Fibroblast of skin of left biceps (primary cell): ENCODE results near the gene F13B.
"Not testable (repeated sequence)": the region's sequence is repeated elsewhere in the genome, so short reads cannot be mapped to it uniquely, and the experiment has no call there.

Source experiments
- DNase-seq, 2 experiments: peaks; one replicate each; pipeline ENCODE4 v3.0.0-alpha.2; 2013; ENCODE audit warnings: low read depth in 2 of 2

The F13B gene

DNA sequence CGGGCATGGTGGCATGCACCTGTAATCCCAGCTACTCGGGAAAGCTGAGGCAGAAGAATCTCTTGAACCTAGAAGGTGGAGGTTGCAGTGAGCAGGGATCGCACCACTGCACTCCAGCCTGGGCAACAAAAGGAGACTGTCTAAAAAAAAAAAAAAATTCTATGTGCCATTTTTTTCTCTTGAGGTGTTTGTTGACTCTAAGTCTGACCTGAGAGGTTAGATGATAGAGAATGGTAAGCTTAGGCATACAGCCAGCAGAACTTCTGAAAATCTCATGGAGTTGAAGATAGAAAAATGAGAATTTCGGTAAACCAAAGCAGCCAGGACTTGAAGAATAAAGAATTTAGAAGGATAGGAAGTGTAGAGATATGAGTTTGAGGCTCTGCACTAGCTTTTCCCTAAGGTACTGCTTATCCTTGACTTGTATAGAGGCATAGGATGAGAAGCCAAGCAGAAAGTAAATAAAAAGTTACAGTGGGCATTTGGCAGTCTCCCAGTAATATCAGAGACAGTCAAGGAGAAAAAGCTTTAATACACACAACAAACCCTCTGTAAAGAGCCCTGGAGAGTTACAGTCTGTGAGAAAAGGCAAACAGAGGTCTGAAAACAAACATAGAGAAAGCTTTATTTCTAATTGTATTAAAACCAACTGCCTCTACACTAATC, 24.3 kb downstream of the F13B start:
- no peak for DNase-seq

DNA sequence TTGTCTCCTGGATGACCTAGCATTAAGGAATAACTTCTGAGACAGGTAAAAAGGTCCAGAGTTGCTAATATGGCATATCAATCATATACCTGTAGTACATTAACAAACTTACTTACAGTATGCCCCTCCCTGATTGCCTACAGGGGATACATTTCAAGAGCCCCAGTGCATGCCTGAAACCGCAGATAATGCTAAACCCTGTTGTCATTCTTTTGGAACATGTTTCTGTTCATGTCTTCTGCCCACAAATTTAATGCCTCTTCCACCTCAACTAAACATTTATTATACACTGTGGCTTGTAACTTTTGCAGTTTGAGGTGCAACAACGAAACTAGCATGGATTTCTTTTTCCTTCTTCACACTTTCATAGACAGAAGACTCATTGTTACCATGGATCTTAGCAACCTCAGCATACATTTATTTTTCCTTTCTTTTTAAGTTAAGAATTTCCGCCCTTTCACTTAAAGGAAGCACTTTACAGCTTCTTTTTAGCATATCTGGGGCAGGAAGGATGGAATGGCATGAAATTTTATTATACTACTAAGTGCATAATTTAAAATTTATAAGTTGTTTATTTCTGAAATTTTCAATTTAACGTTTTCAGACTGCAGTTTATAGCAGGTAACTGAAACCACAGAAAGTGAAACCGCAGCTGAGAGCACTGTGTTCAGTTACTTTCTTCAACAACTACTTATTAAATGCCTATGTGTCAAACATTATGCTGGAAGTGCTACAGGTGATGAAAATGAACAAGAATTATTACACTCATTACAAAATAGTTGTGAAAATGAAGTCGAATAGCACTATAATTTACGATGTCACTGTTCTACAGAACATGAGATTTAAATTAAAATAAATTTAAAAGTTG, 25.3 kb downstream of the F13B start:
- no peak for DNase-seq

GRCh38 chr1:197036861-197037260, 30.2 kb downstream of the F13B start:
- no peak for DNase-seq

DNA sequence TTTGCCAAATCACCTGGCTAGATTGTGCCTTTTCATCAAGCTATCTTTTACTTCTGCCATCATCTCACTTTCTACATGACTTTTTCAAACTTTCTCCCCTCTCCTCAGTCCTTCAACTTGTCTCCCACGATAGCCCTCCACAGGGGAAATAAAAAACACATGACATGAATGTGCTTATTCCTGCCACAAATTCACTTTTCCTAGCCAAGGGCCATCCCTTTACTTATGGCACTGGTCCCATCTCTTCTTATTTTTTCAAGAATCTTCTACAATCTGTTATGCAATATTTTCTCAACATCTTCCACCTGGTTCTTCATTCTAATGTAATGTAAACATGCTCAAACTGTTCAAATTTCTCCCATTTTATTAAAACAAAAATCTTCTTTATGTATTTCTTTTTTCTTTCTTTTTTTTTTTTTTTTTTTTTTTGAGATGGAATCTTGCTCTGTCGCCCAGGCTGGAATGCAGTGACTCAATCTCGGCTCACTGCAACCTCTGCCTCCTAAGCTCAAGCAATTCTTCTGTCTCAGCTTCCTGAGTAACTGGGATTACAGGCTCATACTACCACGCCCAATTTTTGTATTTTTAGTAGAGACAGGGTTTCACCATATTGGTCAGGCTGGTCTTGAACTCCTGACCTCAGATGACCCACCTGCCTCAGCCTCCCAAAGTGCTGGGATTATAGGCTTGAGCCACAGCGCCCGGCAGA, 32.3 kb downstream of the F13B start:
- peak; percentile 24 to 42 for DNase-seq

DNA sequence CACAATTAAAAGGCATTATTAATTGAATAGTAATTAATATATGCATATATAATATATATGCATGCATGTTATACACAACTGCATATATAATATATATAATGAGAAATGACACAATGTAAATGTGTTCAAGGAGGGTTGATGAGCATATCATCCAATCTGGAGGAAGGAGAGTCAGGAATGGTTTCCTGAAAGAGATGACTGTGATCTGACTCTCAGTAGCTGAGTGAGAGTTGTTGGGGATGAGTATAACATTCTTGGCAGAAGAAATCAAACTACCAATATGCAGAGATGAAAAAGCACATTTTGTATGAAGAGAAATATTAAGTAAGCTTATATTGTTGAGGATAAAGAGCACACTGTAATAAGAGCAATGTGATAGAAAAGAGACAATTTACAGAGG, 37.3 kb downstream of the F13B start:
- DNase-seq, result no peak

DNA sequence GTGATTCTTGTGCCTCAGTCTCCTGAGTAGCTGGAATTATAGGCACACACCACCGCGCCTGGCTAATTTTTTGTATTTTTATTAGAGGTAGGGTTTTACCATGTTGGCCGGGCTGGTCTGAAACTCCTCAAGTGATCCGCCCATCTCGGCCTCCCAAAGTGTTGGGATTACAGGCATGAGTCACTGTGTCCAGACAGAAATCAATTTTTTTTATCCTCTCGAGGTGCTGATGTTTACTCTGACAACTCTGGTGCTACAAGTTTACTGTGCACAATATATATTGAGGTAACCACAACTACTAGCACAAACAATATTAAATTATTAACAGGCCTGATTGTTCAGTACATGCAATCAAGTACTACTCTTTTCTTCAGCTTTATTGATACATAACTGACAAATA, 39.7 kb downstream of the F13B start:
- DNase-seq, result no peak

DNA sequence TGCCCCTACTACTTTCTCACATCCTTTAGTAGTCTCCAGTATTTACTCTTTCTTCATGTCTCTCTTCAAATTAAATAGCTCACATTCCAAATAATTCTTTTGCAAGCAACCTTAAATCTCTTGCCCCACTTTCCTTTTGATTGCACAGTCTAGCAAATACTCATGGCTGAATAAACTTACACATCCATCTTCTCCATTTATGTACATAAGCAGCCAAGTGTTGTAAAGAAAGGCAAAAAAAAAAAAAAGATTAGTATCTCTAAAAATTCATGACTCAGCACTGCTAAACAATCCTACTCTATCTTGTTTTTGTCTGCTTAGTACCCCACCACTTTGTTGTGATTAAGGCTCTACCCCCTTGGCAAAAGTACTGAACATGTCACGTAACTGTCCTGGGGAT, 42.6 kb downstream of the F13B start:
- DNase-seq, result peak in 1 of 2 experiments; percentile 30

- DNase-seq, result no peak
Measured at GRCh38 chr1:197021716-197022115, 45.3 kb downstream of the F13B start.

- no peak for DNase-seq
Measured at GRCh38 chr1:197017558-197018146, 49.4 kb downstream of the F13B start.

GRCh38 chr1:197016751-197017150, 50.3 kb downstream of the F13B start:
- DNase-seq, result no peak

DNA sequence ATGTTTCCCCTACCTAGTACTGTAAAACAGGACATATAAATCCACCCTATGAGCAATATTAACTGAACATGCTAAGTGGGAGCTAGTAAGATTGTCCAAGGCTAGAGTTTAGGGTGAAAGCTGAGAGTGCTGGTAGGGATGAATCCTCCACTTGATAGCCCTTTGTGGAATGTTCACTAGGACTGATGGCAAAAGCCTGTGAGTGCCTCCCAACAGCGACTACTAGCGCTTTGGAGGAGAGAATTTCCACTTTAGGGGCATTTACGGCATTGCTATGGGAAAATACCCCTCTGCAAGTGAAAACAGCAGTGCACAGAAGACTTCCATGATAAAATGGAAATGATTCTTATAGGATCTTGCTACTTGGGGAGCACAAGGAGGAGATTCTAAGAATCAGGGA, 53.8 kb downstream of the F13B start:
- no peak for DNase-seq

- DNase-seq, result no peak
Measured at GRCh38 chr1:197011614-197012013, 55.4 kb downstream of the F13B start.

- DNase-seq, result no peak
Measured at GRCh38 chr1:197008861-197009260, 58.2 kb downstream of the F13B start.

DNA sequence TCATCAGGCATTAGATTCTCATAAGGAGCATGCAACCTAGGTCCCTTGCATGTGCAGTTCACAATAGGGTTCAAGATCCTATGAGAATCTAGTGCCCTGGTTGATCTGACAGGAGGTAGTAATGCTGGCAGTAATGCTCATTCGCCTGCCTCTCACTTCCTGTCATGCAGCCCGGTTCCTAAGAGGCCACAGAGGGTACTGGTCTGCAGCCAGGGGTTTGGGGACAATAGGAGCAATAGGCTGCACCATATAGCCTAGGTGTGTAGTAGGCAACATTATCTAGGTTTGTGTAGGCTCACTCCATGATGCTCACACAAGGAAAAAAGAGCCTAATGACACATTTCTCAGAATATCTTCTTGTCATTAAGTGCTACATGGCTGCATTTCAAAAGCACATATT, 63.9 kb downstream of the F13B start:
- no peak for DNase-seq

DNA sequence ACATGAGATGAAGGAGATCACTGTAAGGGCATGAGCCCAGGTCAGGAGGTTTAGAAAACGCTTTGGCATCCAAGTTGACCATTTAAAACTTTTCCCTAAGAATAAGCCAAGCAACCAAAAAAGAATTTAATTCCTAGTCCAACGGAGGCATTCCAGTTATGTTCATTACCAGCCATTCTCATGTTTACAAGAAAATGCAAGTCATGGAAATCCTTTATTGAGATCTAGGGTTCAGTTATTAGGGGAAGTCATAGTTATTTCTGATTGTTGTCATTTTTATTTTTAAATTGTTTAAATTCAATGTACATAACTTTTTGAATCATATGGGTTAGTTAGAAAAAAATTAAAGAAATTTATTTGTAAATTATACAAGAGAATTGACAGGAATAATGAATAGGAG, 65.2 kb downstream of the F13B start:
- DNase-seq, result no peak

GRCh38 chr1:196997423-196997822, 69.6 kb downstream of the F13B start:
- peak; percentile 62 to 72 for DNase-seq

DNA sequence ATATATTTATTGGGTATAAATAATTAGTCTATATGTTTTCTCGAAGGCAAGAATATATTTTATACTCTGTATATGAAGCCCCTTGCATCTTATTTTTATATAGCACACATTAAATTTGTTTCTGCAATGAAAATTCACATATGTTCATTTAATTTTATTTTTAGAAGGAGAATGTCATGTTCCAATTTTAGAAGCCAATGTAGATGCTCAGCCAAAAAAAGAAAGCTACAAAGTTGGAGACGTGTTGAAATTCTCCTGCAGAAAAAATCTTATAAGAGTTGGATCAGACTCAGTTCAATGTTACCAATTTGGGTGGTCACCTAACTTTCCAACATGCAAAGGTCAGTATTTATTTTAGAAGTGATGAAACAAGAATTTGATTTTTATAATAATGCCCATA, 73.1 kb downstream of the F13B start:
- no peak for DNase-seq

DNA sequence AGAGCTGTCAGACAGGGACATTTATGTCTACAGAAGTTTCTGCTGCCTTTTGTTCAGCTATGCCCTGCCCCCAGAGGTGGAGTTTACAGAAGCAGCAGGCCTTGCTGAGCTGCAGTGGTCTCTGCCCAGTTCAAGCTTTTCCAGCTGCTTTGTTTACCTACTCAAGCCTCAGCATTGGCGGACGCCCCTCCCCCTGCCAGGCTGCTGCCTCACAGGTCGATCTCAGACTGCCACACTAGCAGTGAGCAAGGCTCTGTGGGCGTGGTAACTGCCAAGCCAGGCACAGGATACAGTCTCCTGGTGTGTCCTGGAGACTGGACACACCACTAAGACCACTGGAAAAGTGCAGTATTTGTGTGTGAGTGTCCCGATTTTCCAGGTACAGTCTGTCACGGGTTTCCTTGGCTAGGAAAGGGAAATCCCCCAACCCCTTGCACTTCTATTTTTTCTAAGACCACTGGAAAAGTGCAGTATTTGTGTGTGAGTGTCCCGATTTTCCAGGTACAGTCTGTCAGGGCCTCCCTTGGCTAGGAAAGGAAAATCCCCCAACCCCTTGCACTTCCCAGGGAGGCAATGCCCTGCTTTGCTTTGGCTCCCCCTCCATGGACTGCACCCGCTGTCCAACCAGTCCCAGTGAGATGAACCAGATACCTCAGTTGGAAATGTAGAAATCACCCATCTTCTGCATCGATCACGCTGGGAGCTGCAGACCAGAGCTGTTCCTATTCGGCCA, 75.0 kb downstream of the F13B start:
- not testable (repeated sequence) for DNase-seq
